GM19328 (cell line): Measurements from ENCODE around the gene SIPA1L3.
"Not testable (repeated sequence)": the region's sequence is repeated elsewhere in the genome, so short reads cannot be mapped to it uniquely, and the experiment has no call there.

Experiments used
- ATAC-seq: cut with Tn5 transposase; IDR thresholded peaks from one replicate; pipeline ENCODE4 v1.9.1; 2021; ENCODE audit warnings: mild to moderate bottlenecking, moderate library complexity; ENCODE audit not compliant: unreplicated experiment

SIPA1L3 gene

GRCh38 chr19:37906869-37907734, at the start of gene SIPA1L3:
SIPA1L3 (plus strand) TSS chr19:37907208; CDS start chr19:38081566, 174,358 bp downstream.
- peak; percentile 74 for ATAC-seq

- ATAC-seq = no peak
These were observed 42.5 kb upstream of the SIPA1L3 start for GRCh38 chr19:37864501-37864900.

- not testable (repeated sequence) for ATAC-seq
These were observed 41.1 kb upstream of the SIPA1L3 start for GRCh38 chr19:37865930-37866329.

GRCh38 chr19:37867831-37868230, 39.2 kb upstream of the SIPA1L3 start:
- ATAC-seq = no peak

- no peak for ATAC-seq
These were observed 37.2 kb upstream of the SIPA1L3 start for GRCh38 chr19:37869766-37870340.

GRCh38 chr19:37872383-37872782, 34.6 kb upstream of the SIPA1L3 start:
- ATAC-seq = no peak

GRCh38 chr19:37874784-37875183, 32.2 kb upstream of the SIPA1L3 start:
- ATAC-seq = no peak

- no peak for ATAC-seq
These were observed 31.0 kb upstream of the SIPA1L3 start for GRCh38 chr19:37876032-37876431.

GRCh38 chr19:37877147-37877546, 29.9 kb upstream of the SIPA1L3 start:
- no peak for ATAC-seq

- no peak for ATAC-seq
These were observed 21.6 kb upstream of the SIPA1L3 start for GRCh38 chr19:37885392-37885791.

GRCh38 chr19:37886571-37886970, 20.4 kb upstream of the SIPA1L3 start:
- no peak for ATAC-seq

GRCh38 chr19:37893845-37894575, 13.0 kb upstream of the SIPA1L3 start:
- ATAC-seq = no peak

- ATAC-seq = no peak
These were observed 10.8 kb upstream of the SIPA1L3 start for GRCh38 chr19:37896180-37896579.

GRCh38 chr19:37899453-37899852, 7.6 kb upstream of the SIPA1L3 start:
- ATAC-seq = no peak

GRCh38 chr19:37899966-37900365, 7.0 kb upstream of the SIPA1L3 start:
- ATAC-seq = no peak

GRCh38 chr19:37902668-37903067, 4.3 kb upstream of the SIPA1L3 start:
- ATAC-seq = no peak

- ATAC-seq = no peak
These were observed 3.9 kb upstream of the SIPA1L3 start for GRCh38 chr19:37903096-37903495.

- ATAC-seq = peak; percentile 26
These were observed 801 bp upstream of the SIPA1L3 start, which contains the start of gene WDR87 for GRCh38 chr19:37905946-37906868. WDR87 (minus strand) TSS chr19:37906594; CDS start chr19:37898239, 8,355 bp downstream.

GRCh38 chr19:37907735-37908455, 887 bp downstream of the SIPA1L3 start:
- no peak for ATAC-seq
